ENCODE measurements around the gene DONSON. TPM values are rescaled to one million over a fixed set of nuclear protein-coding genes. Genes with fewer than 3 reads are reported as not detected.

Gene DONSON
- total and polyA plus RNA-seq, 9 of the 15 experiments (the other 6 are each of a cell fraction or from before 2014, with no cell fraction given), result 26.7 to 124 (median 62.6) TPM

- TF ChIP-seq ZNF282 (CRISPR knock-in tag; IDR thresholded peaks at IDR 0.05) (no peak), CBX8 (IDR thresholded peaks at IDR 0.05; ENCODE audit: borderline replicate concordance, extremely low read depth, low read depth, low read length, poor library complexity, severe bottlenecking) (no peak), ZNF586 (CRISPR knock-in tag; conservative IDR thresholded peaks at IDR 0.05) (no peak), HEY1 (CRISPR knock-in tag; IDR thresholded peaks at IDR 0.05; ENCODE audit: borderline replicate concordance) (no peak), IRF2 (CRISPR knock-in tag; IDR thresholded peaks at IDR 0.05) (no peak), ELF1 (tag; IDR thresholded peaks at IDR 0.05) (no peak), SMARCC2 (IDR thresholded peaks at IDR 0.05; ENCODE audit: low read depth) (0 out of 2 replicates have a peak, but pooled peaks have one; percentile 26), LCOR (CRISPR knock-in tag; IDR thresholded peaks at IDR 0.05) (no peak), CEBPB (tag; IDR thresholded peaks at IDR 0.05) (peak; percentile 82), EP300 (IDR thresholded peaks at IDR 0.05; ENCODE audit: low read length) (no peak), TCF3 (CRISPR knock-in tag; IDR thresholded peaks at IDR 0.05) (peak; percentile 27; the same call in 1 of the 2 replicates), TARDBP (IDR thresholded peaks at IDR 0.05) (no peak), XRCC4 (IDR thresholded peaks at IDR 0.05; ENCODE audit: extremely low read depth, insufficient read depth, insufficient read length) (no peak), CREB3 (tag; conservative IDR thresholded peaks at IDR 0.05; ENCODE audit: low read depth) (no peak), GTF2E2 (tag; IDR thresholded peaks at IDR 0.05) (no peak), SP1 (CRISPR knock-in tag; IDR thresholded peaks at IDR 0.05) (no peak), ZNF347 (CRISPR knock-in tag; IDR thresholded peaks at IDR 0.05; ENCODE audit: low read depth) (no peak), SIN3A (IDR thresholded peaks at IDR 0.05; ENCODE audit: borderline replicate concordance in 2 of 2, control insufficient read depth in 1 of 2, low read depth in 2 of 2, low read length in 2 of 2) (peak in 1 of 2 experiments; percentile 46; a peak in 1 of 4 replicates), KAT8 (IDR thresholded peaks at IDR 0.05; ENCODE audit: low read depth) (no peak)
- TF ChIP-seq, protein P1, sequence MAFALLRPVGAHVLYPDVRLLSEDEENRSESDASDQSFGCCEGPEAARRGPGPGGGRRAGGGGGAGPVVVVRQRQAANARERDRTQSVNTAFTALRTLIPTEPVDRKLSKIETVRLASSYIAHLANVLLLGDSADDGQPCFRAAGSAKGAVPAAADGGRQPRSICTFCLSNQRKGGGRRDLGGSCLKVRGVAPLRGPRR (CRISPR knock-in tag; IDR thresholded peaks at IDR 0.05), result no peak
- TF ChIP-seq, protein P2, sequence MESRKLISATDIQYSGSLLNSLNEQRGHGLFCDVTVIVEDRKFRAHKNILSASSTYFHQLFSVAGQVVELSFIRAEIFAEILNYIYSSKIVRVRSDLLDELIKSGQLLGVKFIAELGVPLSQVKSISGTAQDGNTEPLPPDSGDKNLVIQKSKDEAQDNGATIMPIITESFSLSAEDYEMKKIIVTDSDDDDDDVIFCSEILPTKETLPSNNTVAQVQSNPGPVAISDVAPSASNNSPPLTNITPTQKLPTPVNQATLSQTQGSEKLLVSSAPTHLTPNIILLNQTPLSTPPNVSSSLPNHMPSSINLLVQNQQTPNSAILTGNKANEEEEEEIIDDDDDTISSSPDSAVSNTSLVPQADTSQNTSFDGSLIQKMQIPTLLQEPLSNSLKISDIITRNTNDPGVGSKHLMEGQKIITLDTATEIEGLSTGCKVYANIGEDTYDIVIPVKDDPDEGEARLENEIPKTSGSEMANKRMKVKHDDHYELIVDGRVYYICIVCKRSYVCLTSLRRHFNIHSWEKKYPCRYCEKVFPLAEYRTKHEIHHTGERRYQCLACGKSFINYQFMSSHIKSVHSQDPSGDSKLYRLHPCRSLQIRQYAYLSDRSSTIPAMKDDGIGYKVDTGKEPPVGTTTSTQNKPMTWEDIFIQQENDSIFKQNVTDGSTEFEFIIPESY (CRISPR knock-in tag; IDR thresholded peaks at IDR 0.05), result no peak
- TF ChIP-seq, protein P3, sequence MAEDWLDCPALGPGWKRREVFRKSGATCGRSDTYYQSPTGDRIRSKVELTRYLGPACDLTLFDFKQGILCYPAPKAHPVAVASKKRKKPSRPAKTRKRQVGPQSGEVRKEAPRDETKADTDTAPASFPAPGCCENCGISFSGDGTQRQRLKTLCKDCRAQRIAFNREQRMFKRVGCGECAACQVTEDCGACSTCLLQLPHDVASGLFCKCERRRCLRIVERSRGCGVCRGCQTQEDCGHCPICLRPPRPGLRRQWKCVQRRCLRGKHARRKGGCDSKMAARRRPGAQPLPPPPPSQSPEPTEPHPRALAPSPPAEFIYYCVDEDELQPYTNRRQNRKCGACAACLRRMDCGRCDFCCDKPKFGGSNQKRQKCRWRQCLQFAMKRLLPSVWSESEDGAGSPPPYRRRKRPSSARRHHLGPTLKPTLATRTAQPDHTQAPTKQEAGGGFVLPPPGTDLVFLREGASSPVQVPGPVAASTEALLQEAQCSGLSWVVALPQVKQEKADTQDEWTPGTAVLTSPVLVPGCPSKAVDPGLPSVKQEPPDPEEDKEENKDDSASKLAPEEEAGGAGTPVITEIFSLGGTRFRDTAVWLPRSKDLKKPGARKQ (CRISPR knock-in tag; IDR thresholded peaks at IDR 0.05), result no peak
Observed at GRCh38 chr21:33541105-33541711, 47.3 kb downstream of the DONSON start (continued).
